ENCODE results near the gene MARK4. TPM values are rescaled to one million over a fixed set of nuclear protein-coding genes. Genes with fewer than 3 reads are reported as not detected.
"Not testable (repeated sequence)": the region's sequence is repeated elsewhere in the genome, so short reads cannot be mapped to it uniquely, and the experiment has no call there.

Gene MARK4
- total and polyA plus RNA-seq, 2 experiments from 2014 or later, result 4.9 to 11.6 TPM

GRCh38 chr19:45265375-45265774 lies 14.3 kb downstream of the MARK4 start:
- Histone ChIP-seq H3K4me3 (no peak overlapping the region), H3K36me3 (ENCODE audit: low read depth) (peaks cover 6% of the 10 kb centered on the region; the same call in 1 of the 2 replicates), H3F3A (ENCODE audit: insufficient read depth) (no peaks in the 10 kb centered on the region), H3K4me1 (ENCODE audit: insufficient read depth) (no peaks in the 10 kb centered on the region), H3K9me3 (ENCODE audit: low read depth) (no peaks in the 10 kb centered on the region), H3K79me2 (ENCODE audit: insufficient read depth) (no peaks in the 10 kb centered on the region), H2AFZ (no peak overlapping the region), H3K27me3 (replicated peaks; ENCODE audit: insufficient read depth) (no peaks in the 10 kb centered on the region), H4K20me1 (ENCODE audit: insufficient read depth) (no peaks in the 10 kb centered on the region), H3K4me2 (ENCODE audit: unreplicated experiment) (no peak overlapping the region), H3K27ac (no peak overlapping the region), H3K9ac (no peak overlapping the region), H3K9me2 (ENCODE audit: insufficient read depth) (no peaks in the 10 kb centered on the region)
- TF ChIP-seq EZH2phosphoT487 (IDR thresholded peaks at IDR 0.05; ENCODE audit: insufficient read depth, low read depth) (no peak), EZH2 (IDR thresholded peaks at IDR 0.05; ENCODE audit: insufficient read depth, poor library complexity, severe bottlenecking) (no peak)
- WGBS, 2 experiments (ENCODE audit: low coverage in 1 of 2, low lambda C conversion rate in 2 of 2, missing lambda C conversion rate in 2 of 2), result 86 to 91% methylated on average over 4 to 5 of the region's 5 CpGs
- in situ Hi-C loops (cut with MboI), result no loop called here
- DNase-seq, result no peak

GRCh38 chr19:45267296-45267695 lies 16.2 kb downstream of the MARK4 start:
- DNase-seq, result no peak
- Histone ChIP-seq H3K36me3 (ENCODE audit: low read depth) (peaks cover 6% of the 10 kb centered on the region; the same call in 1 of the 2 replicates), H3K27me3 (replicated peaks; ENCODE audit: insufficient read depth) (no peaks in the 10 kb centered on the region), H3K4me2 (ENCODE audit: unreplicated experiment) (no peak overlapping the region), H2AFZ (no peak overlapping the region), H3K79me2 (ENCODE audit: insufficient read depth) (no peaks in the 10 kb centered on the region), H3K4me1 (ENCODE audit: insufficient read depth) (no peaks in the 10 kb centered on the region), H3F3A (ENCODE audit: insufficient read depth) (no peaks in the 10 kb centered on the region), H3K9ac (no peak overlapping the region), H3K9me3 (ENCODE audit: low read depth) (no peaks in the 10 kb centered on the region), H3K27ac (no peak overlapping the region), H4K20me1 (ENCODE audit: insufficient read depth) (no peaks in the 10 kb centered on the region), H3K4me3 (no peak overlapping the region), H3K9me2 (ENCODE audit: insufficient read depth) (no peaks in the 10 kb centered on the region)
- in situ Hi-C loops (cut with MboI), result no loop called here
- no peak for TF ChIP-seq EZH2phosphoT487 (IDR thresholded peaks at IDR 0.05; ENCODE audit: insufficient read depth, low read depth)
- TF ChIP-seq EZH2 (IDR thresholded peaks at IDR 0.05; ENCODE audit: insufficient read depth, poor library complexity, severe bottlenecking), result no peak
- WGBS, 2 experiments (ENCODE audit: low coverage in 1 of 2, low lambda C conversion rate in 2 of 2, missing lambda C conversion rate in 2 of 2), result 94 to 95% methylated on average over 12 of the region's 12 CpGs

GRCh38 chr19:45269939-45270338 lies 18.9 kb downstream of the MARK4 start:
- H3K9ac ChIP-seq; H4K20me1 ChIP-seq (ENCODE audit: insufficient read depth); H3K27ac ChIP-seq; in situ Hi-C loops (cut with MboI); H3K9me2 ChIP-seq (ENCODE audit: insufficient read depth); H3K36me3 ChIP-seq (ENCODE audit: low read depth); H3K79me2 ChIP-seq (ENCODE audit: insufficient read depth); H3K9me3 ChIP-seq (ENCODE audit: low read depth); H3F3A ChIP-seq (ENCODE audit: insufficient read depth); H2AFZ ChIP-seq; H3K4me2 ChIP-seq (ENCODE audit: unreplicated experiment); H3K4me3 ChIP-seq; H3K27me3 ChIP-seq (replicated peaks; ENCODE audit: insufficient read depth); DNase-seq; H3K4me1 ChIP-seq (ENCODE audit: insufficient read depth): not testable (repeated sequence)
- 91 to 92% methylated on average over 13 of the region's 13 CpGs for WGBS, 2 experiments (ENCODE audit: low coverage in 1 of 2, low lambda C conversion rate in 2 of 2, missing lambda C conversion rate in 2 of 2)

- in situ Hi-C loops (cut with MboI), result no loop called here
- no peak for DNase-seq
- H3K4me1 ChIP-seq (ENCODE audit: insufficient read depth), result no peaks in the 10 kb centered on the region
- H4K20me1 ChIP-seq (ENCODE audit: insufficient read depth), result no peaks in the 10 kb centered on the region
- H3K27me3 ChIP-seq (replicated peaks; ENCODE audit: insufficient read depth), result no peaks in the 10 kb centered on the region
- H3K4me3 ChIP-seq, result no peak overlapping the region
- H3K27ac ChIP-seq, result no peak overlapping the region
- 82 to 87% methylated on average over 21 of the region's 21 CpGs for WGBS, 2 experiments (ENCODE audit: low coverage in 1 of 2, low lambda C conversion rate in 2 of 2, missing lambda C conversion rate in 2 of 2)
- H3K9me3 ChIP-seq (ENCODE audit: low read depth), result no peaks in the 10 kb centered on the region
- H3K9ac ChIP-seq, result no peak overlapping the region
- no peaks in the 10 kb centered on the region for H3F3A ChIP-seq (ENCODE audit: insufficient read depth)
- H3K4me2 ChIP-seq (ENCODE audit: unreplicated experiment), result no peak overlapping the region
- TF ChIP-seq EZH2 (IDR thresholded peaks at IDR 0.05; ENCODE audit: insufficient read depth, poor library complexity, severe bottlenecking) (no peak), EZH2phosphoT487 (IDR thresholded peaks at IDR 0.05; ENCODE audit: insufficient read depth, low read depth) (no peak)
- no peak overlapping the region for H2AFZ ChIP-seq
- no peaks in the 10 kb centered on the region for H3K79me2 ChIP-seq (ENCODE audit: insufficient read depth)
- peaks cover 6% of the 10 kb centered on the region; the same call in 1 of the 2 replicates for H3K36me3 ChIP-seq (ENCODE audit: low read depth)
- no peaks in the 10 kb centered on the region for H3K9me2 ChIP-seq (ENCODE audit: insufficient read depth)
These were observed 20.1 kb downstream of the MARK4 start for GRCh38 chr19:45271098-45271734.

- H3K9ac ChIP-seq, result no peak overlapping the region
- no peak overlapping the region for H3K4me2 ChIP-seq (ENCODE audit: unreplicated experiment)
- H4K20me1 ChIP-seq (ENCODE audit: insufficient read depth), result no peaks in the 10 kb centered on the region
- H2AFZ ChIP-seq, result no peak overlapping the region
- H3K4me3 ChIP-seq, result no peak overlapping the region
- peaks cover 6% of the 10 kb centered on the region; the same call in 1 of the 2 replicates for H3K36me3 ChIP-seq (ENCODE audit: low read depth)
- no peaks in the 10 kb centered on the region for H3K27me3 ChIP-seq (replicated peaks; ENCODE audit: insufficient read depth)
- no peaks in the 10 kb centered on the region for H3K9me2 ChIP-seq (ENCODE audit: insufficient read depth)
- H3K9me3 ChIP-seq (ENCODE audit: low read depth), result no peaks in the 10 kb centered on the region
- in situ Hi-C loops (cut with MboI), result no loop called here
- H3K4me1 ChIP-seq (ENCODE audit: insufficient read depth), result no peaks in the 10 kb centered on the region
- 80 to 82% methylated on average over 7 of the region's 7 CpGs for WGBS, 2 experiments (ENCODE audit: low coverage in 1 of 2, low lambda C conversion rate in 2 of 2, missing lambda C conversion rate in 2 of 2)
- no peak overlapping the region for H3K27ac ChIP-seq
- H3K79me2 ChIP-seq (ENCODE audit: insufficient read depth), result no peaks in the 10 kb centered on the region
- H3F3A ChIP-seq (ENCODE audit: insufficient read depth), result no peaks in the 10 kb centered on the region
- TF ChIP-seq EZH2phosphoT487 (IDR thresholded peaks at IDR 0.05; ENCODE audit: insufficient read depth, low read depth) (no peak), EZH2 (IDR thresholded peaks at IDR 0.05; ENCODE audit: insufficient read depth, poor library complexity, severe bottlenecking) (no peak)
- no peak for DNase-seq
These were observed 20.7 kb downstream of the MARK4 start for GRCh38 chr19:45271735-45272108.

Measured in GM23248 (cell line).